ENCODE measurements around the gene MED22. TPM values are rescaled to one million over a fixed set of nuclear protein-coding genes. Genes with fewer than 3 reads are reported as not detected.

Gene MED22
- total RNA-seq, 1 donor from 2014 or later, result 31.7 TPM

DNA sequence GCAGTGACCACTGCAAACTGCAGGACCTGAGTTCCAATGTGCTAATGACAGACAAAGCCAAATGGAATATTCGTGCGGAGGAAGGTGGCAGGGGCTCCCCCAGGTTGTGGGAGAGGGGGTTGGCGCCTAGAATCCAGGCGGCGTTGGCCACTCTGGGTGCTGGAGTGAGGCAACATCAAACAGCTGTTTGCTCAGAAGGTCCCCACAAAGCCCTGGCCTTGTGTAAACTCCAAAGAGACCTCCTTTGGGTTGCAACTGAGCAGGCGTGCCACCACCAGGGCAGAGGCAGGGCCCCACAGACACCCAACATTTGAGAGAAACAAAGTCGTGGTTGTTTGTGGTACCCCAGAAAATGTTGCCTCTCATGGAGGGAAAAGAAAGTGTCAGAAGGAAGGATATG is 42.8 kb upstream of the MED22 start:
- Histone ChIP-seq H2AFZ (replicated peaks) (no peak overlapping the region), H3K4me1 (no peaks in the 10 kb centered on the region), H3K9ac (no peak overlapping the region), H3K4me3 (no peak overlapping the region), H3K9me3 (ENCODE audit: low read depth) (no peaks in the 10 kb centered on the region), H3K36me3 (no peaks in the 10 kb centered on the region), H3K79me2 (ENCODE audit: low read depth) (no peaks in the 10 kb centered on the region), H3F3A (ENCODE audit: low read depth) (no peaks in the 10 kb centered on the region), H3K27me3 (peaks cover 9% of the 10 kb centered on the region), H3K4me2 (no peak overlapping the region), H4K20me1 (ENCODE audit: low read depth) (no peaks in the 10 kb centered on the region), H3K27ac (no peak overlapping the region)
- Mint-ChIP-seq H3K4me3 (no peak overlapping the region), H3K36me3 (peaks cover 2% of the 10 kb centered on the region), H3K4me1 (peaks cover 7% of the 10 kb centered on the region), H3K27ac (no peak overlapping the region), H3K9me3 (peaks cover 7% of the 10 kb centered on the region), H3K27me3 (ENCODE audit: insufficient read depth, low read depth) (peaks cover 5% of the 10 kb centered on the region)
- TF ChIP-seq EZH2 (IDR thresholded peaks at IDR 0.05), result no peak
- DNase-seq (ENCODE audit: low spot score), result no peak

GRCh38 chr9:133389562-133389961 is 41.6 kb upstream of the MED22 start:
- H3K9me3 Mint-ChIP-seq, result peaks cover 7% of the 10 kb centered on the region
- H3K36me3 Mint-ChIP-seq, result peaks cover 2% of the 10 kb centered on the region
- H3K4me1 Mint-ChIP-seq, result peaks cover 2% of the 10 kb centered on the region
- Histone ChIP-seq H3K27ac (no peak overlapping the region), H3K4me3 (no peak overlapping the region), H3K36me3 (no peaks in the 10 kb centered on the region), H3K9me3 (ENCODE audit: low read depth) (no peaks in the 10 kb centered on the region), H3F3A (ENCODE audit: low read depth) (no peaks in the 10 kb centered on the region), H3K4me2 (no peak overlapping the region), H3K4me1 (no peaks in the 10 kb centered on the region), H3K9ac (no peak overlapping the region), H3K79me2 (ENCODE audit: low read depth) (no peaks in the 10 kb centered on the region), H3K27me3 (peaks cover 6% of the 10 kb centered on the region), H2AFZ (replicated peaks) (no peak overlapping the region), H4K20me1 (ENCODE audit: low read depth) (no peaks in the 10 kb centered on the region)
- TF ChIP-seq CTCF (IDR thresholded peaks at IDR 0.05) (no peak), EZH2 (IDR thresholded peaks at IDR 0.05) (no peak), EZH2phosphoT487 (IDR thresholded peaks at IDR 0.05) (no peak)
- peaks cover 2% of the 10 kb centered on the region for H3K27me3 Mint-ChIP-seq (ENCODE audit: insufficient read depth, low read depth)
- no peak for DNase-seq (ENCODE audit: low spot score)
- H3K4me3 Mint-ChIP-seq, result no peak overlapping the region
- no peak overlapping the region for H3K27ac Mint-ChIP-seq

DNA sequence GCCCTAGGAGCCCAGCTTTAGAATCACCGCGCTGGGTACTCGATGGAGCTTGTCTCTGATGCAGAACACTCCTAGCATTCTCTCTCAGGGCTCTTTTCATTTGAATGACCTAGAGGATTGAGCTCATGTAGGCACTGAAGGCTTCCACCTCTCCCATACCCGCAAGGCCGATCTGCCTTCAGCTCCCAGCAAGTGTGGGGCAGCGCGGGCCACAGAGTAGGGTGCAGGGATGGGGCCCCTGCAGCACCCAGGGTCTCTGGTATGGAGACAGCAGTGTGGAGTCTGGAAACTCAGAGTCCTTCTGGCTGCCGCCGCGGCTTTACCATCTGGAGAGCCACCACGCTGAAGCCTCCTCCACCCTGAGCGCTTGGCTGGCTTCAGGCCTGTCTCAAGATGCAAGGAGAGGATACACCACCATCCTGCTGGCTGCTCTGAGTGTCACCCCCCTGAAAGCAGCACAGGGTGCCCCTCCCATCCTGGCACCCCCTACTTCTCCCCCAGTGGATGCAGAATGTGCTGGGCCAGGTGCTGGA is 41.2 kb upstream of the MED22 start:
- no peak for TF ChIP-seq EZH2phosphoT487 (IDR thresholded peaks at IDR 0.05)
- TF ChIP-seq EZH2 (IDR thresholded peaks at IDR 0.05), result no peak
- no peak for TF ChIP-seq CTCF (IDR thresholded peaks at IDR 0.05)
- Mint-ChIP-seq H3K4me3 (no peak overlapping the region), H3K9me3 (peaks cover 7% of the 10 kb centered on the region), H3K36me3 (peaks cover 2% of the 10 kb centered on the region), H3K27me3 (ENCODE audit: insufficient read depth, low read depth) (peaks cover 2% of the 10 kb centered on the region), H3K4me1 (peaks cover 2% of the 10 kb centered on the region), H3K27ac (no peak overlapping the region)
- no peaks in the 10 kb centered on the region for H3K9me3 ChIP-seq (ENCODE audit: low read depth)
- peaks cover 2% of the 10 kb centered on the region for H3K27me3 ChIP-seq
- H3K4me1 ChIP-seq, result no peaks in the 10 kb centered on the region
- no peak overlapping the region for H3K27ac ChIP-seq
- no peak overlapping the region for H3K4me3 ChIP-seq
- no peak overlapping the region for H2AFZ ChIP-seq (replicated peaks)
- H3K79me2 ChIP-seq (ENCODE audit: low read depth), result no peaks in the 10 kb centered on the region
- no peak for DNase-seq (ENCODE audit: low spot score)
- H3K4me2 ChIP-seq, result no peak overlapping the region
- no peak overlapping the region for H3K9ac ChIP-seq
- H4K20me1 ChIP-seq (ENCODE audit: low read depth), result no peaks in the 10 kb centered on the region
- H3K36me3 ChIP-seq, result no peaks in the 10 kb centered on the region
- H3F3A ChIP-seq (ENCODE audit: low read depth), result no peaks in the 10 kb centered on the region

DNA sequence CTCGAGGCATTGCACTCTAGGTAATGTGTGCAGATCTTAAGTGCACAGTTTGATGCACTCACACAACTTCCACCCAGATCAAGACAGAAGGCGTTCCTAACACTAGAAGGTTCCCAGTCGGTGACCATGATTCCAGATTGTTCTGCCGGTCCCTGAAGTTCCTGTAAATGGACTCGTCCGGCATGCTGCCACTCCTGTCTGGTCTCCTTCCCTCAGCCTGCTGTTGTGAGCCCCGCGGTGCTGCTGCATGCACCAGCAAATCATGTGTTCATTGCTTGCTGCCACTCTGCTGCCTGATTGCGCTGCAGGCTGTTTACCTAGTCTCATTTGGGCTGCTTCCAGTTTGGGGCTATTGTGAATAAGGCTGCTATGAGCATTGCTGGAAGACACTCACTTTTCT is 39.7 kb upstream of the MED22 start:
- no peak overlapping the region for H3K4me2 ChIP-seq
- Mint-ChIP-seq H3K36me3 (peaks cover 2% of the 10 kb centered on the region), H3K27ac (no peak overlapping the region), H3K4me1 (peaks cover 2% of the 10 kb centered on the region), H3K9me3 (peaks cover 7% of the 10 kb centered on the region), H3K4me3 (no peak overlapping the region), H3K27me3 (ENCODE audit: insufficient read depth, low read depth) (peaks cover 2% of the 10 kb centered on the region)
- no peaks in the 10 kb centered on the region for H3K36me3 ChIP-seq
- no peaks in the 10 kb centered on the region for H3K79me2 ChIP-seq (ENCODE audit: low read depth)
- H2AFZ ChIP-seq (replicated peaks), result no peak overlapping the region
- no peak overlapping the region for H3K4me3 ChIP-seq
- H3K27me3 ChIP-seq, result no peaks in the 10 kb centered on the region
- no peaks in the 10 kb centered on the region for H3K9me3 ChIP-seq (ENCODE audit: low read depth)
- DNase-seq (ENCODE audit: low spot score), result no peak
- no peaks in the 10 kb centered on the region for H3K4me1 ChIP-seq
- H4K20me1 ChIP-seq (ENCODE audit: low read depth), result no peaks in the 10 kb centered on the region
- no peak overlapping the region for H3K9ac ChIP-seq
- H3F3A ChIP-seq (ENCODE audit: low read depth), result no peaks in the 10 kb centered on the region
- no peak overlapping the region for H3K27ac ChIP-seq
- TF ChIP-seq EZH2phosphoT487 (IDR thresholded peaks at IDR 0.05) (no peak), CTCF (IDR thresholded peaks at IDR 0.05) (no peak), EZH2 (IDR thresholded peaks at IDR 0.05) (no peak)

All from neural progenitor cell (in vitro differentiated cells).